Activated CD8-positive, alpha-beta memory T cell treated with anti-CD3 and anti-CD28 coated beads for 48 hours (primary cell): ENCODE measurements around the gene DHRS7C.

Source experiments
- DNase-seq, 3 experiments: peaks; one replicate each; pipeline ENCODE4 v3.0.0-alpha.2; 2020; ENCODE audit warnings: low read depth in 2 of 3, low spot score in 2 of 3

The DHRS7C gene

GRCh38 chr17:9766970-9767369, 24.4 kb downstream of the DHRS7C start:
- DNase-seq: no peak

DNA sequence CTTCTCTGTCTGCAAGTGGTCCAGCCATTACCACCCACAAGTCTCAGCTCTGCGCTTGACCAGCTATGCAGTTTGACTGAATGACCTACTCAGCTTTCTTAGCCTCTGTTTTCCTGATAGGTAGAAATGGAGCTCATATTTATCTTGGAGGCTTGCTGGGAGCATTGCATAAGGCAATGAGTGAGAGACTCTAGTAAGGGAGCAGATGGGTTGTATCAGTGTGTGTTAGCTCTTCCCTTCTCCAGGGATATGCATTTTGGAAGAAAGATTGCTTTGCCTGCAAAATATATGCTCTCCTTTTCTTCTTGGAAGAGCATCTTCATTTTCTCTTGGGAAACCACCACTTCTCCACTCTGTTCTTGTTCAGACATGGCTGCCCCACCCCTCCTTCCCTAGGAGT, 26.1 kb downstream of the DHRS7C start:
- no peak for DNase-seq

GRCh38 chr17:9763643-9764042, 27.7 kb downstream of the DHRS7C start:
- DNase-seq: no peak

- no peak for DNase-seq
Observed at GRCh38 chr17:9760266-9760665, 31.1 kb downstream of the DHRS7C start.

GRCh38 chr17:9755083-9755482, 36.3 kb downstream of the DHRS7C start:
- DNase-seq: no peak

DNA sequence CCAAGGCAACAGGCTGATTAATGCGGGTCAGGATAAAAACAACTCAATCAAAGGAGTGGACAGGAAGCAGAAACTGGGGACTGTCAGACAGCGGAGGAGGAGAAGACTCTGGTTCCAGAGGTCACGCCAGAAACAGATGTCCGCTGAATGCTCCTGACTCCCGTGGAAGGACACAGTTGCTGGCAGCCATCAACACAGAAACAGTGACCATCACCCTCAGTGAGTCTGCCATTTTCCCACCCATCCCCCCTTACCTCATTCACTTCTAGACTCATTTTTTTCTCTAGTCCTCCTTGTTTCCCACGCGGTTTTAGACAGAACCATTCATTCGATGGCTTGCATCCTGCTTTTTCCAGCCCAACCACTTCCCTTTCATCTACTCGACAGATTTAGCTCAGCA, 40.9 kb downstream of the DHRS7C start:
- no peak for DNase-seq

- DNase-seq: no peak
Observed at GRCh38 chr17:9729735-9730420, 61.5 kb downstream of the DHRS7C start.

GRCh38 chr17:9729034-9729650, 62.2 kb downstream of the DHRS7C start:
- DNase-seq: no peak

DNA sequence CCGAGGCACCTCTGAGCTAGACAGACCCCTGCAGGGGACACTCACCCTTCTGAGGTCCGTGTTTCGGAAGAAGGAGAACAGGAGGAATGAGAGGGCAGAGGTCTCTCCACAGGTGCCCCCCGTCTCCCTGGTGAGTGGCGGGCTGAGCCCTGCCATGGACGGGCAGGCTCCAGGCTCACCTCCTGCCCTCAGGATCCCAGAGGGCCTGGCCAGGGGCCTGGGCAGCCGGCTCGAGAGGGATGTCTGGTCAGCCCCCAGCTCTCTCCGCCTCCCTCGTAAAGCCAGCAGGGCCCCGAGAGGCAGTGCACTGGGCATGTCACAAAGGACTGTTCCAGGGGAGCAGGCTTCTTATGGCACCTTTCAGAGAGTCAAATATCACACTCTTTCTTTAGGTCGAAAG, 62.8 kb downstream of the DHRS7C start:
- no peak for DNase-seq

- no peak for DNase-seq
Observed at GRCh38 chr17:9728005-9728404, 63.4 kb downstream of the DHRS7C start.

GRCh38 chr17:9726291-9726690, 65.1 kb downstream of the DHRS7C start:
- no peak for DNase-seq

DNA sequence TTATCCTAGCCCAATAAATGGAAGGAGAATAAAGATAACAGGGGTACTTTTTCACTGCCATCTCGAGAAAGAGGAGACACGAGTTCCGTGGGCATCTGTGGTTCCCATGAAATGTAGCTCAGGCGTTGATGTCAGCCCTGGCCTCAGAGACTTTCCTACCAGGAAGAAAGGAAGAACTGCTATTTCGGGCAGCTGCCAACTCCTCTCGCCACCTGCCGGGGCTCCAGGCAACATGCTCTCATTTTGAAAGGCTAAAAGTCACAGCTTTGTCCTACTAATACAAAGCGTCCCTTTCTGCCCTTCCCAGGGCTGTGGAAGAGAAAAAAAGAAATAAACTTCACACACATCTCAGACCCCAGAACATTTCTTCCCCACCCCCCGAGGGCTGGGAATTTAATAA, 65.8 kb downstream of the DHRS7C start:
- no peak for DNase-seq
